ENCODE data around the gene SLC49A4.

Gene SLC49A4

DNA sequence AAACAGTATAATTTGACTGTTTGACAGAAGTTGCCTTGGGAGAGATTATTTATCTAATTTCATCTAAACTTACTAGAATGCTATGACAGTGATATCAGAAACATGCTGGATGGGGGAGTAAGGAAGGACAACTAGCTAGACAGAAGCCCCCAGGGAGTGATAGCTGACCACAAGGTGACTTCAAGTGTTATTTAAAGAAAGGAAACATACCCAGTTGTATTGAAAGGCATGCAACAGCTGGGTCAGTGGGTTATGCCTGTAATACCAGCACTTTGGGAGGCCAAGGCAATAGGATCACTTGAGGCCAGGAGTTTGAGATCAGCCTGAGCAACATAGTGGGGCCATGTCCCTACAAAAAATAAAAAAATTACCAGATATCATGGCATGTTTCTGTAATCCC, 69.6 kb downstream of the SLC49A4 start:
- no peaks in the 10 kb centered on the region for H3K9me3 Mint-ChIP-seq
- H3K36me3 Mint-ChIP-seq, result peaks cover 6% of the 10 kb centered on the region
- ATAC-seq, result no peak
- H3K4me3 Mint-ChIP-seq, result no peak overlapping the region
- no peaks in the 10 kb centered on the region for H3K4me1 Mint-ChIP-seq
- DNase-seq (ENCODE audit: low spot score in 2 of 2), result no peak
- H3K27ac Mint-ChIP-seq, result no peak overlapping the region

DNA sequence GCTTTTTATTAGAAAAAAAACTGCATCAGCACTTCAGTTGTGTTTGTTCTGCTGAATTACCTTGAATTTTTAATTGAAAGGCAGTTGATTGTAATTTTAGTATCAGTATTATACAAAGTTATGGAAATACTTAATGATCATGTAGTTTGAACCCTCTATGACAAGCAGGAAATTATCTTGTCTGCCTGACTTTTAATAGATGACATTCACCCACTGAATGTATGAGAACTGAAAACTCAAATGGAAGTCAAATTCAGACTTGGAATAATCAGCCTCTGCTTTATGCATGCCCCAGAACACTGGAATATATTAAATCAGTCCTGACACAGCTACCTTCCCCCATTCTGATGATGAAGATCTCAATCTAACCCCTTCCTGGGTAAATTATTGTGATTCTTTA, 73.5 kb downstream of the SLC49A4 start:
- ATAC-seq (no peak), DNase-seq (ENCODE audit: low spot score in 2 of 2) (no peak)
- Mint-ChIP-seq H3K4me1 (no peaks in the 10 kb centered on the region), H3K36me3 (peaks cover 6% of the 10 kb centered on the region), H3K9me3 (no peaks in the 10 kb centered on the region), H3K27ac (no peak overlapping the region), H3K4me3 (no peak overlapping the region)

DNA sequence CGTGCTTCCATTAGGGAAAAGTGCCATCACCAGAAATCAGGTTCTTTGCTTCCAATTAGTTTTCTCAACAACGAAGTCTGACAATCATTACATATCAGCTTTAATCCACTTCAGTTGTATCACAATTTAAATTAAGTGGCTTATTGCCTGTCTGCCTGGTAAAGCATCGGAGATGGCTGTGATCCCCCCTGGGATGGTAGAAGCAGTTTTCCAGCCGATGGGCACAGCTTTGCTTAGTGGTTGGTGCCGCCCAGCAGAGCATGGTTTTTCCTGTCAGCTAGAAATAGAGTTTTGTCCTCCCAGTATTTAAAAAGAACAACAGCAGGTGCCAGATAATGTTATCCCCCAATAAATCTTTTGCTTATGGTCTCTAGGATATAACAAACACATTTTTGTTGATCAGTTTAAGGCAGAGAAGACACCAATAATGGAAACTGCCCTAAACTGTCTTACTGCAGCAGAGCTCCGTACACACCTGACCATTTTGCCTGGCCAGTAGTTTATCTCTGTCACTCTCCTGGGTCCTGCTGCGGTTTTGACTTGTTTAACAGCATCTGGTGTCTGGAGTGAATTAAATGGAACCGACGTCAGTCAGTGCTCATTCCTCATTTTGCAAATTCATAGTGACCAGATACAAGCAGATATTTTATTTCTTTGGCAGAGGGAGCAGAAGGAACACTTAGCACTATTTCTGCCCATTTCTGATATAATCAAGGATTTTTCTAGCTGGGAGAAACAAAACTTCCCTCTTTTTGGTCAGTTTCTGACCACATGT, 79.1 kb downstream of the SLC49A4 start:
- no peak overlapping the region for H3K27ac Mint-ChIP-seq
- H3K36me3 Mint-ChIP-seq, result peaks cover 6% of the 10 kb centered on the region
- H3K4me1 Mint-ChIP-seq, result peaks cover 8% of the 10 kb centered on the region
- no peak for DNase-seq (ENCODE audit: low spot score in 2 of 2)
- no peak overlapping the region for H3K4me3 Mint-ChIP-seq
- ATAC-seq, result no peak
- no peaks in the 10 kb centered on the region for H3K9me3 Mint-ChIP-seq

DNA sequence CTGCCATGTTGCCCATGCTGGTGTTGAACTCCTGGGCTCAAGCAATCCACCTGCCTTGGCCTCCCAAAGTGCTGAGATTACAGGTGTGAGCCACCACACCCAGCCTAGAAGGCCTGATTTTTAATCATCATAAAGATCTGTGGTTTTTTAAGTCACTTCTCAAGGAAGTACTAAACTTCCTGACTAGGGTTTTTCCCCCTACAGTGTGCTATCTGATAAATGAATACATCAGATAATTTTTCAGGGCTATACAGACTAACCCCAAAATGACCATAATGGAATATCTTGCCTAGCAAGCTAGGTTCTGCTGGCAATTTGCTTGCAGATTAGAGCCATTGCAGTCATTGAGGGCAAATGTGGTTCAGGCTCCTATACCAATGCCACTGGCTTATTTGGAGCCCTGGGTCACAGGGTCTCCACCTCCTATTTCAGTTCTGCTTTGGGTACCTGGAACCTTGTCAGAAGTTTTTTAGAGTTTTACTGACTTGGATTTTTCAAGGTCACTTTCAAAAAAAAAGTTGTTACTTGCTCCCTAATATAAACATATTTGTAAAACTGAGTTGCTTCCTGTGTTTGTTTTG, 80.8 kb downstream of the SLC49A4 start:
- no peak for DNase-seq (ENCODE audit: low spot score in 2 of 2)
- H3K9me3 Mint-ChIP-seq, result no peaks in the 10 kb centered on the region
- ATAC-seq, result peak; percentile 43
- peak overlapping the region; percentile 4 for H3K27ac Mint-ChIP-seq
- H3K36me3 Mint-ChIP-seq, result peaks cover 11% of the 10 kb centered on the region
- peaks cover 8% of the 10 kb centered on the region for H3K4me1 Mint-ChIP-seq
- H3K4me3 Mint-ChIP-seq, result no peak overlapping the region

DNA sequence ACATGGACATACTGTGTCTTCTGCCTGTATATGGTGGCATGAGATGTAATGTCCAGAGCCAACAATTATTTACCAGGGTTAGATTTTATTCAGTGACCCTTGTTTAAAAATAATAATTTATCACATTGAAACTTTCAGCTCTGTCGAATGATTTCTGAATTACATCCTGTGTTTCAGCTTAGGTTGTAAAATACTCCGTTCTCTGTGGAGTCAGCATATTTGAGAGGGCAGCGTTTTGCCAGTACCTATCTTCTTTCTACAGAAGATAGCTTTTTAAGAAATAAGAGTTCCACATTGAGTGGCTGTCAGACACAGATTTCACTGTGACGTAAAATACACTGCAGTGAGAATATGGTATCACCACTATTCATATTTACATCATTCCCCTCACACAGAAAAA, 85.3 kb downstream of the SLC49A4 start:
- Mint-ChIP-seq H3K4me1 (peaks cover 8% of the 10 kb centered on the region), H3K4me3 (no peak overlapping the region), H3K9me3 (no peaks in the 10 kb centered on the region), H3K36me3 (peaks cover 7% of the 10 kb centered on the region), H3K27ac (no peak overlapping the region)
- DNase-seq (ENCODE audit: low spot score in 2 of 2) (no peak), ATAC-seq (no peak)

DNA sequence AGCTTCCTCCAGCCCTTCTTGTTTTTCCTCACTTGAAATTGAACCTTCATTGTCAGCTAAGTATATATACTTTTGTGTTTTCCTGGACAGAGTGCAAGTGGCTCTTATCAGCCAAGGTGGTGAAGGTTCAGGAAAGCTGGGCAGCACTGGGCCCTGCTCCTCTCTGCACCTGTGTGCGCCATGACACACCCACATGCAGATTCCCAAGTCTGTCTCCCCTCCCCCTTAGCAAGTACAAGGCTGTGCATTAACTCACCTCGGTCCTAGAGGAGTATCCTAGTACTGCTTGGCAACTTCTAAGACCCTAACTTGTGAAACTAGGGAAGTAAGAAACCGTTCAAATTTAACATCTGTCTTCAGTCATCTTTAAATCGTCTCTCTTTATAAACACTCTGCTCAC, 85.8 kb downstream of the SLC49A4 start:
- peaks cover 8% of the 10 kb centered on the region for H3K4me1 Mint-ChIP-seq

DNA sequence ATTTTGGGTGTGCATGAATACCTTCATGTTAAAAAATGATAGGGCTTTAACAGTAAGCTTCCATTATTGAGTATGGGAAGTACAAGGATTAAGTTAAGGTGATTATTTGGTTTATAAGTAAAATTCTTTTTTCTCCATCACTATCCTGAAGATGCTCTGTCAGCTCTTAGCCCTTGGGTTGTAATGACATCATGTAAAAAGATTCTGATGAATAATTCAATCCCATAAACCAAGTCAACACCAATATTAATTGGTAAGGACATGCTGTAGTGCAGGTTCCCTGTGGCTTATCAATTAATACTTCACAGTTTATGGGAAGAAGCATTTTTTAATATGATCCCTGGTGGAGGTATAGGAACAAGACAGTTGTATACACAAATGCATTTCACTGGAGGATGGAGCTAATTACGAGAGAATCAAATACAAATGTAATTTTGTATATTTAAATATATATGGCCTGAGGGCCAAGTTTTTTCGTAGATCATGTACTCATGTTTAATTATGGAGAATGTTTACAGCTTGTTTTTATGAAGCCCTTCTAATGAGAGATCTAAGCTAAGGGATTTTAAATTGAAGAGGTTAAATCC, 87.6 kb downstream of the SLC49A4 start:
- ATAC-seq, result no peak
- Mint-ChIP-seq H3K36me3 (peaks cover 7% of the 10 kb centered on the region), H3K9me3 (no peaks in the 10 kb centered on the region), H3K4me1 (no peaks in the 10 kb centered on the region), H3K27ac (no peak overlapping the region), H3K4me3 (no peak overlapping the region)
- DNase-seq (ENCODE audit: low spot score in 2 of 2), result no peak

More for the DNA sequence above, 85.8 kb downstream of the SLC49A4 start:
- ATAC-seq (no peak), DNase-seq (ENCODE audit: low spot score in 2 of 2) (no peak)
- peaks cover 7% of the 10 kb centered on the region for H3K36me3 Mint-ChIP-seq
- H3K9me3 Mint-ChIP-seq, result no peaks in the 10 kb centered on the region
- H3K27ac Mint-ChIP-seq, result no peak overlapping the region
- no peak overlapping the region for H3K4me3 Mint-ChIP-seq

DNA sequence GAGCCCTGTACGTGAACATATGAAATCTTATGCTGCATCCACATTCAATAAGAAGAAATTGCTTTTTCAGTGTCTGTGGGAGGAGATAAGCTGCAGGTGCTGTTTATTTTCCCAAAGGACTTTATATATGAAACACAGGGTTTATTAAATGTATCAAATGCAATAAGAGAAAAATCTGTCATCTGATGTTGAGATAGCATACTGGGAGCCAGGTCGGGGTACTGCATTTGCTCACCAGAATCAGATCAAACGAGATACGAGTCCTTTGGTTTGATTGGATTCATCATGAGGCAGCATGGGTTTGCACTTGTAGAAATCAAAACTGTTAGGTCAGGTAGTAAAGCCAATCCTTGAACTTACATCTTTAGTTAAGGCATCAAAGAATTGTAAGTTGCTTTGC, 91.4 kb downstream of the SLC49A4 start:
- no peak for DNase-seq (ENCODE audit: low spot score in 2 of 2)
- Mint-ChIP-seq H3K4me1 (no peaks in the 10 kb centered on the region), H3K9me3 (no peaks in the 10 kb centered on the region), H3K36me3 (no peaks in the 10 kb centered on the region), H3K27ac (no peak overlapping the region), H3K4me3 (no peak overlapping the region)
- no peak for ATAC-seq

DNA sequence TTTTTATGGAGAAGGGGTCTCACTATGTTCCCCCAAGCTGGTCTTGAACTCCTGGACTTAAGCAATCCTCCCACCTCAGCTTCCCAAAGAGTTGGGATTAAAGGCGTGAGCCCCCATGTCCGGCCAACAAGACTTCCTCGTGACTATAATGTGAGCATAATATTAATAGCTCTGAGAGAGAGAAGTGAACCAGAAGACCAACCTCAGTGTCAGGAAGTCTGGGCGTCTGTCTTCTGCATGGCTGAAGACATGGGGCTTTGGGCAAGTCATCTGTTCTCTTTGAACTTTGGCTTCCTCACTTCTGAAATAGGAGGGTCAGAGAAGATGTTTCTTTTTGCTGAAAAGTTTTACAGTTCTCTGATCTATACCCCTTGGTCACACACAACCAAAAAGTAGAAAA, 92.1 kb downstream of the SLC49A4 start:
- Mint-ChIP-seq H3K36me3 (no peaks in the 10 kb centered on the region), H3K4me1 (no peaks in the 10 kb centered on the region), H3K4me3 (no peak overlapping the region), H3K27ac (no peak overlapping the region), H3K9me3 (no peaks in the 10 kb centered on the region)
- no peak for DNase-seq (ENCODE audit: low spot score in 2 of 2)
- ATAC-seq, result no peak

DNA sequence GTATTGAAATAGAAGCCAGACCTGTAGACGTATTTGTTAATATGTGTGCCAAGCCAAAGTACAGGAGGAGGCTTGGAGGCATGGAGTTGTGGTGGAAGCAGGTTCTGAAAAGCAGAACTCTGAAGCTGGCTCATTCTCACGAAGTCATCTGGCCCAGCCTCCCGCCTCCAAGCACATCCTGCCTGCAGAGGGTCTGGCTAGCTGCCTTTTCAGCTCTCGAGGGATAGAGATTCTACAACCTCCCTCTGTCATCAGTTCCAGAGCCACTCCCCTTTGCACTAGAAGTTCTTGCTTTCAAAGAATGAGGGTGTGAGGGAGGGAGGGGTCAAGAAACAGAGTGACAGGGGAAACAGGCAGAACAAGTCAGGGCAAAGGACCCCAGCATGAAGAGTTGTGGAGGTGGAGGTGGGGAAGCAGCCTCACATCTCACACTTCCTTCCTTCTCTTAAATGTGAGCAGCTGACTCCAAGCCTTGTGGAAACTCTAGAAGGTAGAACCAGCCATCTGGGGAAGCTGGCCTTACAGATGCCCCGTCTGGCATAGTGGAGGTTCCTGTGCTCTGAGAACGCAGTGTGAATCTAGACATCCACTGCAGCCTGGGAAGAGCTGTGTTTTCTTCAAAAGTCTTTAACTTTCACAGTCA, 95.3 kb downstream of the SLC49A4 start:
- Mint-ChIP-seq H3K27ac (no peak overlapping the region), H3K4me1 (peaks cover 10% of the 10 kb centered on the region), H3K9me3 (no peaks in the 10 kb centered on the region), H3K4me3 (no peak overlapping the region), H3K36me3 (no peaks in the 10 kb centered on the region)
- ATAC-seq, result peak; percentile 56
- no peak for DNase-seq (ENCODE audit: low spot score in 2 of 2)

DNA sequence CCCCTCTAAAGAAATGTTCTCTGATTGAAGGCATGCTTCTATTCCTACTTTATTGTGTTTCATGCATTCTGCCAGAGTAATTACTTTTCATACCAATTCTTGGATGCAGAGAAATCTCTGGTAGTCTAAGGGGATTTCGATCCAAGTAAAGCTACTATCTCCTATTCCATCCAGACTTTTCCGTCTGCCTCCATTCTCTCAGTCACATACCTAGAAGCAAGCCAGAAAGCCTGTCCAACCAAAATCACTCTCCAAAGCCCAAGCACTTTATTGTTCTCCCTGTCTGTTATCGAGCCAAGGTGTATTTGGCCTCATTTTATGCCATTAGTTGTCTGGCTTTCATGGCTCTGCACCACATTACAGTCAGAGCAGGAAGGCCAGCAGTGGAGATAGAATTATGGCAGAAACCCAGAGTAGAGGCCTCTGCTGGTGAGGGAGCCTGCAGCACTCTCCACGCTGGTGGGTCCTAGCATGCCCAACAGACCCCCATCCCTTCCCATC, 95.9 kb downstream of the SLC49A4 start:
- Mint-ChIP-seq H3K27ac (no peak overlapping the region), H3K9me3 (no peaks in the 10 kb centered on the region), H3K4me3 (no peak overlapping the region), H3K4me1 (peaks cover 10% of the 10 kb centered on the region), H3K36me3 (no peaks in the 10 kb centered on the region)
- ATAC-seq (no peak), DNase-seq (ENCODE audit: low spot score in 2 of 2) (no peak)

DNA sequence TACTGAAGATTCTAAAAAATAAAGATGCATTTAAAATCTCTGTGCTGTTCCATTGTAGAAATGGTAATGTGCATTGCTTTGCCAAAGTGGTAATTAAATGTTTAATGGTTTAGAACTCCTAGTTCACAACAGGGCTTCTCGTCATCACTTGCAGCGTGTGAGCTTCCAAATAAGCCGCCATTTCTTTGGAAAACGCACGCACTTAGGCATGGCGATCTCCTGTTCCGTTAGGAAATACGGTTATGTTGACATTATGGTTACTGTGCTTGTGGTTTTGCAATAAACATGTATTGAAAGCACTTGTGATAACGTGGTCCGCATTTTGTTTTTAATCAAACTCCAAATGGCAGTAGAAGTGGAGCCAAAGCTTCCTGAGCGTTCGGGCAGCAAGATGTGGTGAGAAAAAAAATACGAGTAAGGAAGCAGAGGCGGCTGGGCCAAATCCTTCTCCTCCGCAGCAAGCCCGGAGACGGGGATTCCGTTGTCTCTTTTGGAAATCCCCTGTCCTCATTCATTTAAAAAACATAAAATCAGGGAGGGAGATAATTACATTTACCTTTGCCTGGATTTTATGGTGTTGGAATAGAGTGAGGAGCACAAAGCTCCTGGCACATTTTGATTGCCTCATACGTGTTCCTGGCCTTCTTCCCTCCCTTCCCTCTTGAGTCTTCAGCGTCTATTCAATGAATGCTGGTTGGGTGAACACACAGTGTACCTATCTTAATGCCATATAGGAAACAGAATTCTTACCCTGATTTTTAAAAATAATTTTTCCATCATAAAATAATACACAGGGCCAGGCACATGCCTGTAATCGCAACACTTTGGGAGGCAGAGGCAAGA, 97.5 kb downstream of the SLC49A4 start:
- Mint-ChIP-seq H3K27ac (no peak overlapping the region), H3K4me3 (no peak overlapping the region), H3K36me3 (no peaks in the 10 kb centered on the region), H3K9me3 (no peaks in the 10 kb centered on the region), H3K4me1 (peaks cover 10% of the 10 kb centered on the region)
- no peak for DNase-seq (ENCODE audit: low spot score in 2 of 2)
- ATAC-seq, result no peak

DNA sequence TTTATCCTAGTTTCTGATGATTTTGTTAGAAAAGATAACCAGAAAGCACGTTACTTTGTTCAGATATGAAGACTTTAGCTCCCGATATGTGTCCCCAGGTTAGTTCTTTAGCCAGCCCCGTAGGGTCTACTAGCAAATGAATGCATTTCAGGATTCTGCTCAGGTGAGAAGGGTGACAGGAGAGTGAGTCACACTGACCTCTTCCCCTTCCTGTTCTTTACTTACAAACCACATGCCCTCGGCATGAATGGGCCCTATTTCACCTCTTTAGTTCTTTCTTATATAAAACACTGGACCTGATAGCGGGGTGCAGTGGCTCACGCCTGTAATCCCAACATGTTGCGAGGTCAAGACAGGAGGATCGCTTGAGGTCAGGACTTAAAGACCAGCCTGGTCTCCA, 98.4 kb downstream of the SLC49A4 start:
- H3K36me3 Mint-ChIP-seq, result no peaks in the 10 kb centered on the region
- no peaks in the 10 kb centered on the region for H3K9me3 Mint-ChIP-seq
- H3K4me3 Mint-ChIP-seq, result no peak overlapping the region
- H3K4me1 Mint-ChIP-seq, result peaks cover 10% of the 10 kb centered on the region
- ATAC-seq, result peak; percentile 94
- DNase-seq (ENCODE audit: low spot score in 2 of 2), result no peak
- H3K27ac Mint-ChIP-seq, result peak overlapping the region; percentile 18

DNA sequence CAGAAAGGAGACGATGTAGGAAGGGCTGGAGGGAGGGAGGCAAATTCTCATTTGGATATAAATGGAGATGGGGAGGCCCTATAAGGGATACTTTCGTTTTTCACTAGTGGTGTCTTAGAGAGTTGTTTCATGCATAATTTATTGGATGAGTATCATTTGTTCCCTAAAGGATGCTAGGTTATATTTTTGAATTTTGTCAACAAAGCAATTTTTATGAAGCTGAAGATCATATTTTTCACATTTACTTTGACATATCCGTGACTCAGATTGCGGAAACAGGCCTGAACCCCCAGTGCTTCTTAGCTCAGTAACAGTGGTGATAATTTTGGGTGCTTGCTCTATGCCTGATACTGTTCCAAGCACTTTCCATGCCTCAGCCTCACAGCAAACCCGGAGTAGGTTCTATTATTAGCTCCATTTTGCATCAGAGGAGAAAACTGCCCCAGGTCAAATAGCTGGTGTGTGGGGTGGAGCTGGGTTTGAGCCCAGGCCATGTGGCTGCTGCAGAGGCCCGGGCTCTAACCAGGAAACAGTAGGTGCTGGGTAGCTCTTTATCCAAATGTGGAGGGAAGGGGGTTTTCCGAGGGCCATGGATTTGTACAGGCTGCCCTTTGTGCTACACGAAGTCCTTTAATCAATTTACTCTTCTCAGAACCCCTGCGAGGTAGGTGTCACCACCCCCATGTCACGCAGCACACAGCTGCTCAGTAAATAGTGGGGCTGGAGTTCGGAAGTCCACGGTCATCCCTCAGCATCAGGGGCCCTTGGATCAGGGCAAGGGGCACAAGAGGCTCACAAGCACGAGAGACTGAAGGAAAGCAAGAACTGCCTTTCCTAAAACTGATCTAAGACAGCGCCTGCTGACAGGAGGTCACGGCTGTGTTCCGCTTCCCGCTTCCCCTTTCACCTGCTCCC, 99.1 kb downstream of the SLC49A4 start:
- no peaks in the 10 kb centered on the region for H3K36me3 Mint-ChIP-seq
- H3K4me3 Mint-ChIP-seq, result no peak overlapping the region
- H3K9me3 Mint-ChIP-seq, result no peaks in the 10 kb centered on the region
- peaks cover 10% of the 10 kb centered on the region for H3K4me1 Mint-ChIP-seq
- no peak for ATAC-seq
- H3K27ac Mint-ChIP-seq, result peak overlapping the region; percentile 18
- no peak for DNase-seq (ENCODE audit: low spot score in 2 of 2)
